Neural crest cell (in vitro differentiated cells): Measurements from ENCODE around the gene PCDH8. TPM values are rescaled to one million over a fixed set of nuclear protein-coding genes. Genes with fewer than 3 reads are reported as not detected.
A peak's percentile ranks its signal among the peaks of the same experiment; 100 is the strongest.

Source experiments
- DNase-seq: peaks from one replicate; pipeline ENCODE4 v3.0.0; 2021; ENCODE audit warnings: low read depth, mixed read lengths, low spot score
- H3K27ac Mint-ChIP-seq: one replicate; pipeline ENCODE4 v1.8.0; 2021; ENCODE audit warnings: mild to moderate bottlenecking, mixed read lengths; ENCODE audit not compliant: unreplicated experiment
- H3K27me3 Mint-ChIP-seq: 2 replicates; pipeline ENCODE4 v1.8.0; 2021; ENCODE audit warnings: low read depth, mild to moderate bottlenecking, mixed read lengths
- H3K36me3 Mint-ChIP-seq: 2 replicates; pipeline ENCODE4 v1.8.0; 2021; ENCODE audit warnings: low read depth, mild to moderate bottlenecking, mixed read lengths
- H3K4me1 Mint-ChIP-seq: 2 replicates; pipeline ENCODE4 v1.8.0; 2021; ENCODE audit warnings: mixed read lengths
- H3K4me3 Mint-ChIP-seq: one replicate; pipeline ENCODE4 v1.8.0; 2021; ENCODE audit warnings: mild to moderate bottlenecking, mixed read lengths
- H3K9me3 Mint-ChIP-seq: 2 replicates; pipeline ENCODE4 v1.8.0; 2021; ENCODE audit warnings: mixed read lengths
- CTCF ChIP-seq: fragments of 200-600 bp; sonication (generic); conservative IDR thresholded peaks from 2 replicates; pipeline ENCODE4 v1.5.0; 2021; ENCODE audit warnings: antibody characterized with exemption, mild to moderate bottlenecking
- total RNA-seq: library from RNA; stranded (reverse); gene quantifications from 2 replicates; pipeline ENCODE4 v1.2.1, GENCODE V29; 2021

Gene PCDH8
- total RNA-seq, 1 donor from 2014 or later = 14.6 TPM

GRCh38 chr13:52810011-52810410 lies 38.4 kb downstream of the PCDH8 start:
- DNase-seq = no peak
- H3K36me3 Mint-ChIP-seq = peaks cover 2% of the 10 kb centered on the region
- no peak overlapping the region for H3K27ac Mint-ChIP-seq
- H3K9me3 Mint-ChIP-seq = peaks cover 2% of the 10 kb centered on the region
- H3K27me3 Mint-ChIP-seq = no peaks in the 10 kb centered on the region
- no peak for TF ChIP-seq CTCF
- peaks cover 10% of the 10 kb centered on the region for H3K4me1 Mint-ChIP-seq
- H3K4me3 Mint-ChIP-seq = no peak overlapping the region

DNA sequence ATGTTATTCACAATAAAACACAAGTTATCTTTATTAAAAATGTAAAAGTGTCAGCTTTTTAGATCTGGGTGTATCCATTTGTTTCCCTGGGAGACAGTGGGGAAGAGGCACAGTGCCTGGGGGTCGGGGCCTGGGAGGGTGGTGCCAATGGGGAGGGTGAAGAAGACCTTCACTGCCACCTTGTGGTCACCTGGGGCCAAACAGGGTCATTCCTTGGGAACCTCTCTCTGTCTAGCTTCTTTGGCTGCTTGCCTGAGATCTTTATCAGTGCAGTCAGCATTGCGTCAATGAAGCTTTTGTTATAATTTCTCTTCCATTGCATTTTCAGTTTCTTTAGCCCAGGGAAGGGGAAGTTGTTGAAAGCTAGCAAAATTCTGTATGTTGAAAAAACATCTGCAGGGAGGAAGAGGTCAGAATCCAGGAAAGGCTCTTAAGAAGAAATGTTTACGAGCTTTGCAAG lies 39.1 kb downstream of the PCDH8 start:
- Mint-ChIP-seq H3K36me3 (no peaks in the 10 kb centered on the region), H3K9me3 (no peaks in the 10 kb centered on the region), H3K4me1 (peaks cover 14% of the 10 kb centered on the region), H3K27me3 (no peaks in the 10 kb centered on the region), H3K4me3 (no peak overlapping the region), H3K27ac (no peak overlapping the region)
- TF ChIP-seq CTCF = peak; percentile 81
- DNase-seq = peak; percentile 73

DNA sequence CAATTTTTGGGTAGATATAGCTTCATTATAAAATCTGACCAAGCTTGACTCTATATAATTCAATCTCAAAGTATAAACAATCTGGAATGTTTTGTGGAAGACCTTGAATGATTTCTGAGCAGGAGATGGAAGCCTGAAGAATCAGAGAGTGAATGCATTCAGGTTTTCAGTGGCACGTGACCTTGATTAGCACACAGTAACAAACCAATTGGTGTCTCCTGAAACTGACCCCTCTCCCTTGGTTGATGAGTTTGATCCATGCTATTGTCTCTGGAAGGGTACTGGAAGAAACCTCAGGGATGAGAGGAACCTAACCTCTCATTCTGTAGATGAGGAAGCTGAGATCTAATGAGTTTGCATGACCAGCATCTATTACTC lies 39.6 kb downstream of the PCDH8 start:
- no peak overlapping the region for H3K4me3 Mint-ChIP-seq
- peaks cover 16% of the 10 kb centered on the region for H3K4me1 Mint-ChIP-seq
- no peaks in the 10 kb centered on the region for H3K27me3 Mint-ChIP-seq
- TF ChIP-seq CTCF = no peak
- H3K36me3 Mint-ChIP-seq = no peaks in the 10 kb centered on the region
- H3K9me3 Mint-ChIP-seq = no peaks in the 10 kb centered on the region
- no peak for DNase-seq
- no peak overlapping the region for H3K27ac Mint-ChIP-seq

- H3K4me3 Mint-ChIP-seq = no peak overlapping the region
- H3K4me1 Mint-ChIP-seq = peaks cover 16% of the 10 kb centered on the region
- H3K27me3 Mint-ChIP-seq = no peaks in the 10 kb centered on the region
- no peak for DNase-seq
- peaks cover 2% of the 10 kb centered on the region for H3K9me3 Mint-ChIP-seq
- no peak for TF ChIP-seq CTCF
- H3K27ac Mint-ChIP-seq = no peak overlapping the region
- H3K36me3 Mint-ChIP-seq = no peaks in the 10 kb centered on the region
Observed at GRCh38 chr13:52806029-52806428, 42.4 kb downstream of the PCDH8 start.

DNA sequence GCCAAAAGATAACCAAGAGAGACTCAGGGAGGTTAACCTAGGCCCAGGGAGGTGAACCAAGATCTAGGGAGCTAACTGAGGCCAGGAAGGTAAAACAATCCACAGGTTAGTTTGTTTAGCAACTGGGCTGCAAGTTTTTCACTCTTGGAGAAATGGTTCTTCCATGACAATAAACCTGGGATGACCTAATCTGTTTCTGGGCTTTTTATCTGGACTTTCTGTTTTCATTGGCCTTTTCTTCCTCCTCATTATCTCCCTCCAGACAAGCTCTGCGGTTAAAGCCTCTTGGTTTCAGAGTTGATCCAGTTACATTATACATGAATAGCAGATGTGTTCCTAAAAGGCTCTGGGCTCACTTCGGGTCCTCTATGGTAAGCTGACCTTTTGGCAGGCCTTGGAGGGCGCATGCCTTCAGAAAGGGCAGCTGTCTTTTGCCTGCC lies 44.2 kb downstream of the PCDH8 start:
- H3K27me3 Mint-ChIP-seq = no peaks in the 10 kb centered on the region

More for the DNA sequence above, 44.2 kb downstream of the PCDH8 start:
- H3K4me3 Mint-ChIP-seq = no peak overlapping the region
- peaks cover 2% of the 10 kb centered on the region for H3K9me3 Mint-ChIP-seq
- no peak for DNase-seq
- H3K27ac Mint-ChIP-seq = no peak overlapping the region
- H3K4me1 Mint-ChIP-seq = peaks cover 18% of the 10 kb centered on the region
- H3K36me3 Mint-ChIP-seq = no peaks in the 10 kb centered on the region
- TF ChIP-seq CTCF = no peak
